Hepatic stellate cell (primary cell): ENCODE measurements around the gene AMN.

Experiments
- DNase-seq: peaks from one replicate; pipeline ENCODE4 v3.0.0; 2011; ENCODE audit warnings: low spot score

Gene AMN

DNA sequence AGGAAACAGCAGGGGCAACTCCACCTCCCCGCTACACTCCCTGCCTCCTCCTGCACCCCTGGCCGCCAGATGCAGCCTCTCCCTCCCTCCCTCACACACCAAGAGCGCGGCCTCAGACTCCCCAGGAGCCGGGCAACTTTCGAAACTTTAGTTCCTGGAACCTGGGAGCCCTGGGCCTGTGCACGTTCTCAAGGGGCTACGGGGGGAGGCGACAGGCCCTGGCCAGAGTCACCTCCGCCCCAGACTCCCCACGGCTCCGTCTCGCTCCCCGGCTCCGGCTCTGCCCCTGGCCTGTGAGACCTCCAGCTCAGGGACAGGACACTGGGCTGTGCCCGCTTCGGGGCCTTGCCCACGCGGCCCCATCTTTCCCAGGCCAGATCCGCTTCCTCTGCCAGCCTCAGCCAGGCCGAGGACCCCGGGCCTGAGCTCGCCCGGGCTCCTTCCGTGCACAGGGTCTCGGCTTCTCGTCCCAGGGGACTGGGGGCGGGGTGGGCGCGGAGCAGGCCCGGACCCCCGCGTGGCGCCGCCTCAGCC lies 5.5 kb downstream of the AMN start:
- DNase-seq = no peak

DNA sequence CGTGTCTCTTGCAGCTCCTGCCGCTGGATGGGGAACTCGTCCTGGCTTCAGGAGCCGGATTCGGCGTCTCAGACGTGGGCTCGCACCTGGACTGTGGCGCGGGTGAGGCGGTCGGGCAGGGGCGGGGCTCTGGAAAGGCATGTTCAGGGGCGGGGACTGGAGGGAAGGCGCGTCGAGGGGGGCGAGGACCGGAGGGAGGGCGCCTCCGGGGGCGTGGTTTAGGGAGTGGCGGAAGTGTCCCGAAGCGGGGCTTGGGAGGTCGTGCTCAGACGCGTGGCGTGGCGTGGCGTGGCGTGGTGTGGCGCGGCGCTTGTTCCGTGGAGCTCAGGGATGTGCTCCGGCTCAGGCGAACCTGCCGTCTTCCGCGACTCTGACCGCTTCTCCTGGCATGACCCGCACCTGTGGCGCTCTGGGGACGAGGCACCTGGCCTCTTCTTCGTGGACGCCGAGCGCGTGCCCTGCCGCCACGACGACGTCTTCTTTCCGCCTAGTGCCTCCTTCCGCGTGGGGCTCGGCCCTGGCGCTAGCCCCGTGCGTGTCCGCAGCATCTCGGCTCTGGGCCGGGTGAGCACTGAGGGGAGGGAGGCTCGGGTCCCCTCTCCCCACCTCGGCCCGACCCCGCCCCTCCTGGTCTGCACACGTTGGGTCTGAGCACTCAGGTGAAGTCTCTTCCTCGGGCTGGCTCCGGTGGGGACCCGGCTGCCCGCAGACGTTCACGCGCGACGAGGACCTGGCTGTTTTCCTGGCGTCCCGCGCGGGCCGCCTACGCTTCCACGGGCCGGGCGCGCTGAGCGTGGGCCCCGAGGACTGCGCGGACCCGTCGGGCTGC lies 6.2 kb downstream of the AMN start:
- no peak for DNase-seq

DNA sequence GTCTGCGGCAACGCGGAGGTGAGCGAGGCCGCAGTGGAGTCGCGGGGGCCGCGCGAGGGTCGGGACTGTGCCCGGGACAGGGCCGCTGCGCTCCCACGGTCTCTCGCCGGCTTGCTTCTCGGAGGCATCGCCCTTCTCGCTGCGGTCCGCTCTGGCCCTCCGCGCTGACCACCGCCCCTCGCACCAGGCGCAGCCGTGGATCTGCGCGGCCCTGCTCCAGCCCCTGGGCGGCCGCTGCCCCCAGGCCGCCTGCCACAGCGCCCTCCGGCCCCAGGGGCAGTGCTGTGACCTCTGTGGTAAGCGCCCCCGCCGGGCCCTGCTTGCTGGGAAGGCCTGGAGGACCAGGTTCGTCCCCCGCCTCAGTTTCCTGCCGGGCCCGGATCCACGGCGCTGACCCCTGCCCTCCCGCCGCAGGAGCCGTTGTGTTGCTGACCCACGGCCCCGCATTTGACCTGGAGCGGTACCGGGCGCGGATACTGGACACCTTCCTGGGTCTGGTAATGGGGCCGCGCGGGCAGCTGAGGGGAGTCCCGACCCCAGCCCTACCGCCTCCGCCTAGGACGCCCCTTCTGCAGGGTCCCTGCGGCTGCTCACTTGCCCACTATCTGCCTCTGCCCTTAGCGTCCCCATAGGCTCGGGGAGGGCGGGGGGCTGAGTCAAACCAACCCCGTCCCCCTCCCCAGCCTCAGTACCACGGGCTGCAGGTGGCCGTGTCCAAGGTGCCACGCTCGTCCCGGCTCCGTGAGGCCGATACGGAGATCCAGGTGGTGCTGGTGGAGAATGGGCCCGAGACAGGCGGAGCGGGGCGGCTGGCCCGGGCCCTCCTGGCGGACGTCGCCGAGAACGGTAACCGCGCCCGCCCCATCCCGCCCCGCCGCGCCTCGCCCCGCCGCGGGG lies 7.0 kb downstream of the AMN start:
- no peak for DNase-seq

DNA sequence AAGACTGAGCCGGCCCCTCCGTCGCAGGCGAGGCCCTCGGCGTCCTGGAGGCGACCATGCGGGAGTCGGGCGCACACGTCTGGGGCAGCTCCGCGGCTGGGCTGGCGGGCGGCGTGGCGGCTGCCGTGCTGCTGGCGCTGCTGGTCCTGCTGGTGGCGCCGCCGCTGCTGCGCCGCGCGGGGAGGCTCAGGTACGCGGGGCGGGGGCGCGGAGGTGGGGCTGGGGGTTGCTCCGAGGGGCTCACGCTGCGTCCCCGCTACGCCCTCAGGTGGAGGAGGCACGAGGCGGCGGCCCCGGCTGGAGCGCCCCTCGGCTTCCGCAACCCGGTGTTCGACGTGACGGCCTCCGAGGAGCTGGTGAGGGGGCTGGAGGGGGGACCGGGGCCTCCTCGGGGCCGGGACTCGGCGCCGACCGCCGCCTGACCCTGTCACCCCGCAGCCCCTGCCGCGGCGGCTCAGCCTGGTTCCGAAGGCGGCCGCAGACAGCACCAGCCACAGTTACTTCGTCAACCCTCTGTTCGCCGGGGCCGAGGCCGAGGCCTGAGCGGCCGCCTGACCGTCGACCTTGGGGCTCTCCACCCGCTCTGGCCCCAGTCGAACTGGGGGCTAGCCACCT lies 7.8 kb downstream of the AMN start:
- DNase-seq = no peak

DNA sequence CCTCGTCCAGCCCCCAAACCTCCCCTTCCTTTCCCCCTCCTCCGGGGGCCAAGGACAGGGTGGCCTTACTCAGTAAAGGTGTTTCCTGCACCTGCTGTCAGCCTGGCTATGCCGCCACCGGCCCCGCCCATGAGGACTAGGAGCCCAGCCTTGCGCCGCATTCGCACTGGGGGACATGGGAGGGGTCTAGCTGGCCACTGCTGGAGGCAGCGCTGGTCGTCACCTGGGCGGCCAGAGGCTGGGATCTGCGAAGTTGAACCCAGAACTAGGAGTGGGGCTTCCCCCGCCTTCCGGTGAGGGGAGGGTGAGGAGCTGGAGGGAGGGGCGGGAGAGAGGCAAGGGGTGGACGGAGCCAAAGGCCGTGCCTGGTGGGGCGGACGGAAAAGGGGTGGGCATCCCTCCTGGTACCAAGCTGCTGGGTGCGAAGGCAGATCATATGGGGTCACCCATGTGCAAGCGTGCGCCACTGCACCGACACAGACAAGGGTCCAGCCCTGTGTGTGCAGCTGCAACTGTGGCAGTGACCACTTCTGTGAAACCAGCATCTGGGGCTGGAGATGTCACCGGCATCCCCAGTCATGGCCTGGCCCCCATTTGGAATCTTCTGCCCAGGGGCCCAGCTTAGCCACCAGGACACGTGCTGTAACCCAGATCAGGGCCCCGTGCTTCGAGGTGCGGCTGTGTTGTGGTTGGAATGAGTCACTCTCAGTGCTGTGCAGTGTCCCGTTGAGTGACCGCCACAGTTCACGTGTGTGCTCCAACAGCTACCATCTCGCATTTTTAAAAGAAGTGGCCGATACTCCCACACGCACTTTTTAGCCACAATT lies 8.5 kb downstream of the AMN start:
- DNase-seq = no peak

DNA sequence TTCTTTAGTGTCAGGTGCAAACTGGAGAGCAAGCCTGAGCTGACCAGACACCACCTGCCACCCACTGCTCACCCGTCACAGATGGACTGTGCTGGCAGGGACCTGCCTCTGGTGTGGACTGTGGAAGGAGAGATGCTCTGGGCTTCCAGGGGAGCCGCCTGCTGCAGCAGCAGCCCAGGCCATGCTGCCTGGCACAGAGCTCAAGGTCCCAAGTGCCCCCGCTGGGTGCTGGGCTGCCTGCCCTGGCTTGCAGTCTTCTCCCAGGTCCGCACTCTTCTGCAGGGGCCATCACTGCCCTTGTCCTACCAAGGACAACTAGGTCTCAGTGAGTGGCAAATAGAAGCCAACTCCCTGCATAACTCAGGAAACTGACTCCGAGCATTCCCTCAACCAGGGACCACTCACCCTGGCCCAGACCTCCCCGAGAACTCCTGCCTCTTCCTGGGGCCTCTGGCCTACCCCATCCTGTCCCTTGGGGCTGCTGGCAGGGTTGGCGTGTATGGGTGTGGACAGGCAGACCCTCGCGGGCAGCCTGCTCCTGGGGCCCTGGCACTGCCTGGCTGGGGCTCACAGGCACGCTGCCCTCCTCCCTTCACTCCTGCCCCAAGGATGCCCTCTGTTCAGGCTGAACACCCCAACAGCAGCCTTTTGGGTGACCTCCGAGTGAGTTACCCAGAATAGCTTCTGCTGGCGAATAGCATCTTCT lies 9.3 kb downstream of the AMN start:
- DNase-seq = no peak

DNA sequence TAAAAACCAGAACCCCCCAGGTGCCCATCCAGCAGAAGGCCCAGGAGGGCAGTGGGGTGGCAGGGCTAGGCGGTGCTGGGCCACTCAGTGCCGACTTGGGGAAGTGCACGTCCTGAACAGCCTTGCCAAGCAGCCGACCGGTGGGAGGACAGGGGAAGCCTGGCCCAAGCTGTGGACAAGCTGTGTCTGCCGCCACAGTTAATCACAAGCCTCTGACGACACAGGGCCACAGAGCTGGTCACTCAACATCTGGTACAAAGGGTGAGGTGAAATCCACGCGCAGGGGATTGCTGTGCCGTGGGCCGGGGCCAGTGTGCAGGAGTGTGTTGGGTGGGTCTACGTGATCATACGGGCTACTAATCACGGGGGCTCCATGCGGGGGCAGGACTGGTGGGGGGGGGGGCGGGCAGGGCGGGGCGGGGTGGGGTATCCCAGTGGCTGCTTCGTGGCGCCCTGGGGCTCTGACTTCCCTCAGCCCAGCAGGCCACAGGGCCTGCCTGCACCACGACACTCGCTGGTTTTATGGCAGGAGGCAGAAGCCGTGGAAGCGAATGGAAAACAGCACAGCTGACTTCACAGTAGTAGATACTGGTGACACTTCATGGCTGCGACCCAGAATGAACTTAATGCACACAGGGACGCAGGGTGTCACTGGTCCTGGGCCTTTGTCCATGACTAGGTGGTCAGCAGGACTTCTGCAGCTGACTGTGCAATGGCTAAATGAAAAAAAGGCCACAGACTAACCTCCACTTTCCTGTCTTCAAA lies 10.2 kb downstream of the AMN start:
- DNase-seq = no peak

DNA sequence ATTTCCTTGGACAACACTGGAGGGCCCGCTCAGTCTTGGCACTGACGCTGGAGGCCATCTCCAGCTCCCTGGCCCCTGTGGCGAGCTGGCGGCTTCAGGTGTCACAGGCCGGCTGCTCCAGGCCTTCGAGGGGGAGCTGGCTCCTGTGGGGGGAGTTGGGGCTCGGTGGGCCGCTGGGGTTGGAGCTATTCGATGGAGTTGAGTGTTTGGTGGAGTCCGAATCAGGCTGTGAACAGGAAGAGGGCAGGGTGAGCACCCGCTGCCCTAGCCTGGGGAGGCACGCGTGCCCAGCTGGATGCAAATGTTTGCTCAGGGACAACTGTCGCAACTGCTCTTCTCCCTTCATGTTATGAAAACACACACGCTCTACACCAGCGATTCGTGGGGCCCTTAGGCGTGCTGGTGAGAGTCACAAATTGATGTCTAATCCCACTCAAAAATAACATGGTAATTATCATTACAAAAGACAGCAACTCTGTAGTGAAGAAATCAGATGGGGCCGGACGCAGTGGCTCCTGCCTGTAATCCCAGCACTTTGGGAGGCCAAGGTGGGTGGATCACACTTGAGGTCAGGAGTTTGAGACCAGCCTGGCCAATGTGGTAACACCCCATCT lies 11.3 kb downstream of the AMN start:
- DNase-seq = no peak

DNA sequence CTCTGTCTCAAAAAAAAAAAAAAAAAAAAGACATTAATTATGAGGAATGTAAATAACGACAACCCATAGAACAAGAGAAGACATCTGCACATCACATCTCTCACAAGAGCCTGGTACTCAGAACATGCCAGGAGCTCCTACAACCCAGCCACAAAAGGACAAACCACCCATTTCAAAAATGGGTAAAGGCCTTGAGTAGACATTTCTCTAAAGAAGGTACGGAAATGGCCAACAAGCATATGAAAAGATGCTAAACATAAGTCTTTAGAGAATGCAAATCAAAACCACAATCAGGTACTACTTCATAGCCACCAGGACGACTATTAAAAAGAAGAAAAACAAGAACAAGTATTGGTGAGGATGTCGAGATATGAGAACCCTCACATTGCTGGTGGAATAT lies 13.3 kb downstream of the AMN start:
- DNase-seq = no peak

DNA sequence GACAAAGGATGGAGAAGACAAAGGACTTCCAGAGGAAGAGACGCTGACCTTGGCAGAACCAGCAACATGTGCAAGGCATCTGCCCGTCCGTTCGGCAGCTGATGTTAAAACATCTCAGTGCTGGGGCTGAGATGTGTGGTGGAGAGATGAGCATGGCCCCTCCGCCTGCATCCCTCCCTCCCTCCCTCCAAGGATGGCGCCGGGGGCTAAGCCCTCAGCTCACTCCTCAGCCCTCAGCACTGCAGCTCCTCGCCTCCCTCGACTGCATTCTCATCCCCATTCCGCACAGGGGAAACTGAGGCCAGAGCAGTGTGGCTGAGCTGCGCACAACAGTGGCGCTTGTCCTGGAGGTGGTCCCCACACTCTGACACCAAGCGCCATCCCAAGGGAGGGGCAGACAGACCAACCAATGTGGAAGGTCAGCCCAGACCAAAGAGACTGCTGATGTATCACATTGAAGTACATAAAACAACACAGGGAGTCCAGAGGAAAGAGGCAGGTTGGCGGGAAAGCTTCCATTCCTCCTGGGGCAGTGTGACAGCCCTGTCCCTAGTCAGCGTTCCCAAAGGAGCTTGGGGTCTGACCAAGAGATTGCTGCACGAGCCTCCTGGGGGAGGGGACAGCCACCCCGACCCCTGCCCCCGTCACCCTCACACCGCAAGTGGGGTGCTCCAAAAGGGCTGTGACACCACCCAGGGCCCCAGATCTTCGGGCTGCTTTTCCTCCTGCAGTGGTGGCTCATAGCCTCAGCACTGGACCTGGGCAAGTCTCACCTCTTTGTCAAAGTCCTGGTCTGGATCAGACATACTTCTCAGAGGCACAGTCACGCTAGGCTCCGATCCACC lies 15.1 kb downstream of the AMN start:
- no peak for DNase-seq

DNA sequence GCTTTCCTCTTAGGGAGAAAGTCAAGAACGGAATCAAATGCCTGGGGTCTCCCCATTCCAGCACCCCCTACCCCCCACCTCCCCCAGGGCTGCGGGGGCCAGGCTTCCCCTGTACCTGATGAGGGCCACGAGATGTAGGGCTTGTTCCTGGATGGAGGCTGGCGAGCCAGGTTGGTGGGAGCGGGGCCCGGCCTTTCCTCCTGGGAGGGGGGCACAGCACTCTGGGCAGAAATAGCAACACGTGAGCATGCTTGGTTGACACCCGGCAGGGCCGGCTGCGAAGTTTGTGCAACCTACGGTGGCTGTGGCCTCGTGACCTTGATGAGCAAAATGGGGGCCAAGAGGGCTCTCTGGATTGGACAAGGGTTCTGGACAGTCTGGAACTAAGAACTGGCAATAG lies 15.7 kb downstream of the AMN start:
- no peak for DNase-seq

DNA sequence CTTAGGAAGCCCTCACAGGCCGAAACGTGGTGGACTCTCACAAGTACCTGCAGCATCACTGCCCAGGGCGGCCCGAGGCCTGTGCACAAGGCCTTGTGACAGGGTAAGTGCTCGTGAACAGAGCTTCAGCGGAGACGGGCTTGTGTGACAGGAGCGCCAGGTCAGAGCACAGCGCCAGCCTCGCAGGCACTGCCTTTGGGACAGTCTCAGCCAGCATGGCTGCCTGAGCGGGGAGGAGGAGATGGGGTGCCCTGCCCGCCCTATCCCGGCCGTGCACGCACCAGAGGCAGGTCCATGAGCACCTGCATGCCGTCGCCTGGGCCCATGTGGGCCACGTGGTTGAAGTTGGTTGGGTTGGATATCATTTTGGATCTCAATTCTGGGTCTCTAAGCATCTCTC lies 16.9 kb downstream of the AMN start:
- no peak for DNase-seq

DNA sequence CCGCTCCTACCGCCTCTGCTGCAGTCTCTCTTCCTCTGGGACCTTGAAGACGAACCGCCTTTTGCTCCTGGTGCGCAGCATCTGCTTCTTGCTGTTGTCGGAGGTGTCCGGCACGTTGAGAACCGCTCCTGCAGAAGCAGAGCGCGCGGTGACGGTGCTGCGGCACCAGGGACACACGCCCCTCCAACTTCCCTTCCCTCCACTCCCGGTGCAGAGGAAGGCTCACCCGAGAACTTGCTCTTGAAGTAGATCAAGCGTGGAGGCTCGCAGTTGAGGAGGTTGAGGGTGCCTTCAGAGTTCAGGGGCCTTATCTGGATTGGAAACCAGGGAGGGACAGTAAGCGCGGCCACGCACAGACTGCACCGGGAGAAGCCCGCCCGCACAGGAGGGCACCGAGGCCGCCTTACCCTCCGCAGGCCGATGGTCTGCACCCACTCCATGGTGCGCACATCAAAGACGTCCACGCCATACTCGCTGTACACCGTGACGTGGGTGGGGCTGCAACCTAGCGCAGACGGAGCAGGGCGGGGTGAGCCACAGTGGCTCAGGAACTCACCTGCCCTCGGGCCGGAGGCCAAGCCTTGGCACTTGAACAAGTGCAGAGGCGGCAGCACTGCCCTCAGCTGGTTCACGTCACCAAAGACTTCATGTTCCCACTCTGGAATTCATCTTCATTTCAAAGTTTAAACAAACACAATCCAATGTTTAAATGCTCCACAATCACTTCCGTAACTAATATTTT lies 17.5 kb downstream of the AMN start:
- DNase-seq = no peak

DNA sequence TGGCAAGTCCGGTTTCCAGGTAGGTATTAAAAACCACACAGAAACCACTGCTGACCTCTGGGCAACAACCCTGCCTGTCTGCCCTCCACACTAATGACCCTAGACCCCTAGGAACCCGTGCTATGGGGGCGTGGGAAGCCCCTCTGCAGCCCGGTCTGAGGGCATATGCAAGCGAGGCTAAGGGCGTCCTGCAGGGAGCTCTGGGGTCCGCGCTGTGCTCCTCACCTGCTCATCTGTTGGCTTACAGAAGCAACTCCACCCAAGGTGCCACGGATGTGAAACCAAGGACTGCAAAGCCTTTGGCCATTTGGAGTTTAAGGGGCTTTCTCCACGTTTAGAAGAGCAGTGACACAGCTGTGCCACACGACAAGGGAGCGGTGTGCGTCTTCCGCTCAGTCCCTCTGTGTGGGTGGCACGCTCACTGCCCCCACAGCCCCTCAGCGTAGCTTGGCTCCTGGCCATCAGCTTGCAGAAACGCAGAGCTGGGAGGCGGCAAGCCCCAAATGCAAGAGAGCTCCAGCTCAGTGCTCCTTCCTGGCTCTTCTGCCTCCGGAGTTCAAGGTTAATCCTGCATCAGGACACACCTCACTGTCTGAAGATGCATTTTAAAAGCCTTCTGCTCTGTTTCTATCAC lies 18.4 kb downstream of the AMN start:
- no peak for DNase-seq

DNA sequence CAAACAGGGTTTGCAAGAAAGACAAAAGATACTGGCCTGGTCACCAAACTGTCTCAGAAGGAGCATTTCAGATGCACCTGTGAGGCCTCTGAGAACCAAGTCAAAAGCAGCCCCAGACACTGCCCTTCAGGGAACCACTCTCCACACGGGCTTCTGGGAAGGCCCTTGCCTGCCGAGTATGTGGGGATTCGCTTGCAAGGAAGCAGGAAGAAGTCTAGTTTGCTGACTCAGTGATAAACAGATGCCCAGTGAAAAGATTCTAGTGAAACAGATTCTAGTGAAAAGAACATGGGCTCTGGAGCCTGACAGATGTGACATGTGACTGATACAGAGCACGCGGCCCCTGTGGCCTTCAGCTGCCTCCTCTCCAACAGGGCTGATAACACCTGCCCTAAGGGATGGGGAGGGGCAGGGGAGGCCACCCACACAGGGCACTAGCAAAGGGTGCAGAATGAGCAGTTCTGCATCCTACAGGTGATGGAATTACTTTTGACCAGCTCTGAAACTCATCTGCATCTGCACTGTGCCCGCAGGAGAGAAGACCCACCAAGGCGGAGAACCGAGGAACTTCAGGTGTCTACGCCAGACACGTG lies 19.1 kb downstream of the AMN start:
- no peak for DNase-seq

DNA sequence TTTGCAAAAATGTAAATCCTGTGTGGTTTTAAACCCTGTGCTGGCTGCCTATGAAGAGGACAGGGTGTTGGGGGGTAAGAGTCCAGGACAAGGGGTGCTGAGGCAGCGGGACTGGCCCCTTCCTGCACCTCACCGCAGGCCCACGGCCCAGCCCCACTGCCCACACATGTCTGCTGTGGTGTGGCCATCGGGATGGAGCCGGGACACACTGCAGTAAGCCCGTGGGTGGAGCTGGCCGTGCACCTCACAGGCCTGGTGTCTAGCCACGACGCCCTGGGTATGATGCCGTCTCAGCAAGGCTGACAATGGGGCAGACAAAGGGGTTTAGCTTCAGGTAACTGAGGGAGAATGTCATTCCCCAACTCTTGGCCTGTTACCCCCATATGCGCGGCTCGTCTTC lies 19.6 kb downstream of the AMN start:
- no peak for DNase-seq

DNA sequence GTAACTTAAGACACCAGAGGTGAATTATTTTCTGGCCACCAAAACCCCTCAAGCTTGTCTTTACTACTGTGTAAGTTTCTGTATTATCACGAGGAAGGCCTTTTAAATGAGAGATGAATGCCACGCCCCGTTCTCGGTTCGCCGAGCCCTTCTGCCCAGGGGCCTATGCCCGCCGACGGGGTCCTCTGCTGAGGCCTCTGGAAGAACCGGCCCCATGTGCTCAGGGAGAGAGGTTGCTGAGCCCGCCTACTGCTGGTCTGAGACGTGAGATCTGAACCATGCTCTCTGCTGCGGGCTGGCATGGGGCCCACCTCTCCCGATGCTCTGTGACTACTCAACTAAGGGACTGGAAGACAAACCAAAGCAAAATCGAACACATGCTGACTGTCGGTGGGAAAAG lies 21.0 kb downstream of the AMN start:
- DNase-seq = no peak
